BLaER1 treated with 17β-estradiol and CSF1 and Interleukin-3, amounts not matched to agents 10 nM and 100 nM (cell line): Measurements from ENCODE around the gene NOTCH3.

ENCODE experiments used
- H3K27ac ChIP-seq, 11 experiments: shearing (Covaris generic); formaldehyde crosslinking; 2 replicates each; pipeline ENCODE4 v1.8.1; 2022
- H3K27me3 ChIP-seq, 11 experiments: shearing (Covaris generic); formaldehyde crosslinking; 2 replicates each; pipeline ENCODE4 v1.8.1; 2022
- H3K36me3 ChIP-seq, 11 experiments: shearing (Covaris generic); formaldehyde crosslinking; 2 replicates each; pipeline ENCODE4 v1.8.1; 2022
- H3K4me1 ChIP-seq, 10 experiments: shearing (Covaris generic); formaldehyde crosslinking; 2 replicates each; pipeline ENCODE4 v1.8.1; 2022
- H3K4me2 ChIP-seq, 11 experiments: shearing (Covaris generic); formaldehyde crosslinking; 2 replicates each; pipeline ENCODE4 v1.8.1; 2022
- H3K4me3 ChIP-seq, 10 experiments: shearing (Covaris generic); formaldehyde crosslinking; 2 replicates each; pipeline ENCODE4 v1.8.1; 2022
- H3K9ac ChIP-seq, 11 experiments: shearing (Covaris generic); formaldehyde crosslinking; 2 replicates each; pipeline ENCODE4 v1.8.1; 2022
- H3K9me3 ChIP-seq, 11 experiments: shearing (Covaris generic); formaldehyde crosslinking; replicated peaks in 1 of 11; 2 replicates each; pipeline ENCODE4 v1.8.1; 2022
- H4K20me1 ChIP-seq, 11 experiments: shearing (Covaris generic); formaldehyde crosslinking; 2 replicates each; pipeline ENCODE4 v1.8.1; 2022
- Cebpa-rat ChIP-seq, 11 experiments: shearing (Covaris generic); IDR thresholded peaks; 2 replicates each; pipeline ENCODE4 v1.8.1; 2022

Gene NOTCH3

GRCh38 chr19:15223649-15224361, 23.0 kb upstream of the NOTCH3 start:
- no peak for TF ChIP-seq Cebpa-rat (IDR thresholded peaks at IDR 0.05)
- peak overlapping the region; percentile 47 to 77 (median 66) for H3K4me3 ChIP-seq
- H3K27ac ChIP-seq = peak overlapping the region in 9 of 11 experiments; percentile 1 to 76 (median 34); a peak in 9 of 22 replicates
- peak overlapping the region; percentile 92 to 100 (median 99) for H3K4me2 ChIP-seq
- H3K4me1 ChIP-seq = peaks cover 14 to 26% (median 17%) of the 10 kb centered on the region in 10 experiments
- H3K9me3 ChIP-seq = no peaks in the 10 kb centered on the region
- H3K9ac ChIP-seq = peak overlapping the region; percentile 53 to 79 (median 71)
- H3K27me3 ChIP-seq = no peaks in the 10 kb centered on the region
- H4K20me1 ChIP-seq = 0 out of 22 replicates have a peak, but pooled peaks cover 0 to 4% (median 0%) of the 10 kb centered on the region in 11 experiments
- no peaks in the 10 kb centered on the region for H3K36me3 ChIP-seq

GRCh38 chr19:15222738-15223648, 22.2 kb upstream of the NOTCH3 start:
- peak overlapping the region; percentile 47 to 77 (median 66) for H3K4me3 ChIP-seq
- H3K4me1 ChIP-seq = peaks cover 14 to 26% (median 17%) of the 10 kb centered on the region in 10 experiments
- H4K20me1 ChIP-seq = 0 out of 22 replicates have a peak, but pooled peaks cover 0 to 4% (median 0%) of the 10 kb centered on the region in 11 experiments
- H3K27me3 ChIP-seq = no peaks in the 10 kb centered on the region
- no peaks in the 10 kb centered on the region for H3K9me3 ChIP-seq
- H3K36me3 ChIP-seq = no peaks in the 10 kb centered on the region
- H3K27ac ChIP-seq = peak overlapping the region in 7 of 11 experiments; percentile 10 to 76 (median 34); a peak in 10 of 22 replicates
- H3K4me2 ChIP-seq = peak overlapping the region; percentile 92 to 100 (median 99)
- peak overlapping the region; percentile 53 to 79 (median 71) for H3K9ac ChIP-seq
- no peak for TF ChIP-seq Cebpa-rat (IDR thresholded peaks at IDR 0.05)

GRCh38 chr19:15220833-15221232, 20.0 kb upstream of the NOTCH3 start:
- no peak overlapping the region for H3K4me2 ChIP-seq
- TF ChIP-seq Cebpa-rat (IDR thresholded peaks at IDR 0.05) = no peak
- no peaks in the 10 kb centered on the region for H4K20me1 ChIP-seq
- no peak overlapping the region for H3K27ac ChIP-seq
- peaks cover 14 to 20% (median 17%) of the 10 kb centered on the region in 10 experiments for H3K4me1 ChIP-seq
- H3K4me3 ChIP-seq = no peak overlapping the region
- H3K27me3 ChIP-seq = no peaks in the 10 kb centered on the region
- H3K9me3 ChIP-seq = no peaks in the 10 kb centered on the region
- no peak overlapping the region for H3K9ac ChIP-seq
- no peaks in the 10 kb centered on the region for H3K36me3 ChIP-seq

GRCh38 chr19:15218501-15218900, 17.7 kb upstream of the NOTCH3 start:
- peaks cover 8 to 16% (median 10%) of the 10 kb centered on the region in 10 experiments for H3K4me1 ChIP-seq
- H3K4me3 ChIP-seq = no peak overlapping the region
- no peaks in the 10 kb centered on the region for H3K27me3 ChIP-seq
- H3K9ac ChIP-seq = no peak overlapping the region
- H3K9me3 ChIP-seq = no peaks in the 10 kb centered on the region
- no peak for TF ChIP-seq Cebpa-rat (IDR thresholded peaks at IDR 0.05)
- no peaks in the 10 kb centered on the region for H4K20me1 ChIP-seq
- H3K4me2 ChIP-seq = no peak overlapping the region
- no peak overlapping the region for H3K27ac ChIP-seq
- no peaks in the 10 kb centered on the region for H3K36me3 ChIP-seq

- no peak overlapping the region for H3K4me2 ChIP-seq
- no peaks in the 10 kb centered on the region for H4K20me1 ChIP-seq
- no peak overlapping the region for H3K4me3 ChIP-seq
- no peaks in the 10 kb centered on the region for H3K9me3 ChIP-seq
- no peaks in the 10 kb centered on the region for H3K36me3 ChIP-seq
- no peaks in the 10 kb centered on the region for H3K27me3 ChIP-seq
- peaks cover 0 to 28% (median 11%) of the 10 kb centered on the region in 10 experiments; a peak in 15 of 20 replicates for H3K4me1 ChIP-seq
- H3K27ac ChIP-seq = no peak overlapping the region
- H3K9ac ChIP-seq = no peak overlapping the region
- TF ChIP-seq Cebpa-rat (IDR thresholded peaks at IDR 0.05) = no peak
Measured at GRCh38 chr19:15216363-15216762, 15.6 kb upstream of the NOTCH3 start.

- TF ChIP-seq Cebpa-rat (IDR thresholded peaks at IDR 0.05) = no peak
- Histone ChIP-seq H3K9me3 (no peaks in the 10 kb centered on the region), H3K36me3 (no peaks in the 10 kb centered on the region), H3K4me3 (no peak overlapping the region), H3K9ac (no peak overlapping the region), H4K20me1 (no peaks in the 10 kb centered on the region), H3K4me1 (peaks cover 16 to 52% (median 35%) of the 10 kb centered on the region in 10 experiments), H3K27ac (no peak overlapping the region), H3K4me2 (peak overlapping the region in 4 of 11 experiments; percentile 9 to 77 (median 42); a peak in 4 of 22 replicates), H3K27me3 (no peaks in the 10 kb centered on the region)
Measured at GRCh38 chr19:15213715-15214381, 13.1 kb upstream of the NOTCH3 start.

- H3K9ac ChIP-seq = no peak overlapping the region
- H4K20me1 ChIP-seq = no peaks in the 10 kb centered on the region
- no peaks in the 10 kb centered on the region for H3K36me3 ChIP-seq
- H3K9me3 ChIP-seq = no peaks in the 10 kb centered on the region
- no peak overlapping the region for H3K4me3 ChIP-seq
- H3K27me3 ChIP-seq = no peaks in the 10 kb centered on the region
- H3K27ac ChIP-seq = peak overlapping the region in 1 of 11 experiments; percentile 17; a peak in 2 of 22 replicates
- peak overlapping the region in 4 of 11 experiments; percentile 9 to 77 (median 58); a peak in 7 of 22 replicates for H3K4me2 ChIP-seq
- peaks cover 16 to 55% (median 35%) of the 10 kb centered on the region in 10 experiments for H3K4me1 ChIP-seq
- no peak for TF ChIP-seq Cebpa-rat (IDR thresholded peaks at IDR 0.05)
Measured at GRCh38 chr19:15212711-15213110, 11.9 kb upstream of the NOTCH3 start.

- peak overlapping the region in 10 of 11 experiments; percentile 50 to 77 (median 68); a peak in 19 of 22 replicates for H3K9ac ChIP-seq
- no peaks in the 10 kb centered on the region for H4K20me1 ChIP-seq
- no peak overlapping the region for H3K4me3 ChIP-seq
- peak overlapping the region; percentile 42 to 89 (median 75) for H3K4me2 ChIP-seq
- no peaks in the 10 kb centered on the region for H3K9me3 ChIP-seq
- H3K4me1 ChIP-seq = peaks cover 16 to 55% (median 35%) of the 10 kb centered on the region in 10 experiments
- no peaks in the 10 kb centered on the region for H3K27me3 ChIP-seq
- no peaks in the 10 kb centered on the region for H3K36me3 ChIP-seq
- peak in 7 of 11 experiments; percentile 35 to 78 (median 53); a peak in 8 of 22 replicates for TF ChIP-seq Cebpa-rat (IDR thresholded peaks at IDR 0.05)
- H3K27ac ChIP-seq = peak overlapping the region; percentile 36 to 91 (median 83)
Measured at GRCh38 chr19:15210323-15210781, 9.6 kb upstream of the NOTCH3 start.
